Immature natural killer cell (primary cell): ENCODE measurements around the gene RNF112. TPM values are rescaled to one million over a fixed set of nuclear protein-coding genes. Genes with fewer than 3 reads are reported as not detected.

Source experiments
- DNase-seq, 3 donors: peaks; one replicate each; pipeline ENCODE4 v3.0.0; 2022; ENCODE audit warnings: mixed read lengths in 1 of 3
- H3K27ac Mint-ChIP-seq, 6 donors: one replicate each; pipeline ENCODE4 v1.8.0; 2020; ENCODE audit warnings: mixed read lengths in 6 of 6, mild to moderate bottlenecking in 5 of 6, inconsistent platforms in 4 of 6, moderate library complexity in 3 of 6
- H3K27me3 Mint-ChIP-seq, 3 donors: one replicate each; pipeline ENCODE4 v1.8.0; 2020 to 2021; ENCODE audit warnings: low read depth in 3 of 3, mild to moderate bottlenecking in 3 of 3, mixed read lengths in 3 of 3, moderate library complexity in 3 of 3, inconsistent platforms in 1 of 3
- H3K36me3 Mint-ChIP-seq, 3 donors: one replicate each; pipeline ENCODE4 v1.8.0; 2020; ENCODE audit warnings: mixed read lengths in 3 of 3, inconsistent platforms in 2 of 3, mild to moderate bottlenecking in 2 of 3
- H3K4me1 Mint-ChIP-seq, 2 donors: one replicate each; pipeline ENCODE4 v1.8.0; 2020; ENCODE audit warnings: inconsistent platforms in 2 of 2, mild to moderate bottlenecking in 2 of 2, mixed read lengths in 2 of 2, moderate library complexity in 1 of 2
- H3K4me3 Mint-ChIP-seq, 5 donors: one replicate each; pipeline ENCODE4 v1.8.0; 2020; ENCODE audit warnings: mild to moderate bottlenecking in 5 of 5, mixed read lengths in 5 of 5, inconsistent platforms in 3 of 5, moderate library complexity in 3 of 5
- H3K9me3 Mint-ChIP-seq, 6 donors: one replicate each; pipeline ENCODE4 v1.8.0; 2020; ENCODE audit warnings: mild to moderate bottlenecking in 6 of 6, mixed read lengths in 6 of 6, inconsistent platforms in 4 of 6, moderate library complexity in 3 of 6
- polyA plus RNA-seq, 3 donors: library from polyadenylated mRNA; unstranded; fragments of 300-500 nt; fragmentation: Illumina TruSeq; gene quantifications; one replicate each; pipeline ENCODE4 v1.2.3, GENCODE V29; 2021

The RNF112 gene
- polyA plus RNA-seq, 3 donors from 2014 or later, result not detected

- Mint-ChIP-seq H3K27ac (peak within 1 kb of the TSS; percentile 92 to 98 (median 96)), H3K27me3 (peaks cover 8 to 14% (median 11%) of the 10 kb centered on the region in 3 donors), H3K9me3 (no peaks in the 10 kb centered on the region), H3K36me3 (peaks cover 8 to 30% (median 9%) of the 10 kb centered on the region in 3 donors), H3K4me1 (peaks cover 44 to 52% of the 10 kb centered on the region in 2 donors), H3K4me3 (peak within 1 kb of the TSS; percentile 96 to 99 (median 98))
- DNase-seq, result no peak
Observed at GRCh38 chr17:19378416-19379360, 32.3 kb upstream of the RNF112 start, which contains the start of gene MAPK7. Gene MAPK7, plus strand, starts transcription at chr17:19378498. Its CDS starts 403 bp downstream, at chr17:19378901.

DNA sequence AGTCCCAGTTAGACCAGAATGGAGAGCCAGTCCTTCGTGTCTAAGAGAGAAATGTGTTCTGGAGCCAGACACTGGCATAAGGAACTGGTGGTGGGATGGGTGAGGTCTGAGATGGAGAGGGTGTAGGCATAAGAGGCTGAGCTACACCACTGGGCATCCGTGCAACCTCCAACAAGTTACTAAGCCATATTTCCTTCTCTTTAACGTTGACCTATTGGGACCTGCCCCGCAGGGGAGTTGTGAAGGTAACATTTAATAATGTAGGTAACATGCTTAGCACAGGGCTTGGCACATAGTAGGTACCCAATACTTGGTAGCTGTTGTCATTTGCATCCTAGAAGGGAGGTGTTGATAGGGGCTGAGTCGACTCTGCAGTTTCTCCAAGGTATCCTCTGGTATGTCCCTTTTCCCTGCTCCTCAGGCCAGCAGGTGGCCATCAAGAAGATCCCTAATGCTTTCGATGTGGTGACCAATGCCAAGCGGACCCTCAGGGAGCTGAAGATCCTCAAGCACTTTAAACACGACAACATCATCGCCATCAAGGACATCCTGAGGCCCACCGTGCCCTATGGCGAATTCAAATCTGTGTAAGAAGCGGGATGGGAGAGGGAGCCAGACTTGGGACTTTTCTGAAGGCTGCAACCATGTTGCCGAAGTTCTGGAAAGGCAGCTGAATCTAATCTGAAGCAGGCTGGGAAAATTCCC lies 31.5 kb upstream of the RNF112 start:
- H3K27me3 Mint-ChIP-seq, result peaks cover 8 to 14% (median 11%) of the 10 kb centered on the region in 3 donors
- H3K27ac Mint-ChIP-seq, result peak overlapping the region in 5 of 6 donors; percentile 39 to 80 (median 66)
- no peak for DNase-seq
- H3K9me3 Mint-ChIP-seq, result no peaks in the 10 kb centered on the region
- H3K4me3 Mint-ChIP-seq, result peak overlapping the region; percentile 74 to 99 (median 79)
- peaks cover 8 to 38% (median 12%) of the 10 kb centered on the region in 3 donors for H3K36me3 Mint-ChIP-seq
- peaks cover 41 to 50% of the 10 kb centered on the region in 2 donors for H3K4me1 Mint-ChIP-seq

DNA sequence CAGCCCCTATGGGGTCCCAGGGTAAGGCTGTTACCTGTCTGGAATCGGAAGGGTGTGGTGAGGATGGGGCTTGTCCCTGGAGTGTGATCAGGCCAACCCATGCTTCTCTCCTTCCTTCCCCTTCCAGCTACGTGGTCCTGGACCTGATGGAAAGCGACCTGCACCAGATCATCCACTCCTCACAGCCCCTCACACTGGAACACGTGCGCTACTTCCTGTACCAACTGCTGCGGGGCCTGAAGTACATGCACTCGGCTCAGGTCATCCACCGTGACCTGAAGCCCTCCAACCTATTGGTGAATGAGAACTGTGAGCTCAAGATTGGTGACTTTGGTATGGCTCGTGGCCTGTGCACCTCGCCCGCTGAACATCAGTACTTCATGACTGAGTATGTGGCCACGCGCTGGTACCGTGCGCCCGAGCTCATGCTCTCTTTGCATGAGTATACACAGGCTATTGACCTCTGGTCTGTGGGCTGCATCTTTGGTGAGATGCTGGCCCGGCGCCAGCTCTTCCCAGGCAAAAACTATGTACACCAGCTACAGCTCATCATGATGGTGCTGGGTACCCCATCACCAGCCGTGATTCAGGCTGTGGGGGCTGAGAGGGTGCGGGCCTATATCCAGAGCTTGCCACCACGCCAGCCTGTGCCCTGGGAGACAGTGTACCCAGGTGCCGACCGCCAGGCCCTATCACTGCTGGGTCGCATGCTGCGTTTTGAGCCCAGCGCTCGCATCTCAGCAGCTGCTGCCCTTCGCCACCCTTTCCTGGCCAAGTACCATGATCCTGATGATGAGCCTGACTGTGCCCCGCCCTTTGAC lies 30.3 kb upstream of the RNF112 start:
- no peak for DNase-seq
- Mint-ChIP-seq H3K9me3 (no peaks in the 10 kb centered on the region), H3K36me3 (peaks cover 8 to 39% (median 10%) of the 10 kb centered on the region in 3 donors), H3K27me3 (peaks cover 8 to 11% (median 11%) of the 10 kb centered on the region in 3 donors), H3K4me3 (peak overlapping the region in 3 of 5 donors; percentile 7 to 41 (median 38)), H3K4me1 (peaks cover 42 to 52% of the 10 kb centered on the region in 2 donors), H3K27ac (peak overlapping the region in 3 of 6 donors; percentile 15 to 60 (median 40))

- DNase-seq, result no peak
- Mint-ChIP-seq H3K4me1 (peaks cover 38 to 45% of the 10 kb centered on the region in 2 donors), H3K27me3 (peaks cover 8 to 11% (median 11%) of the 10 kb centered on the region in 3 donors), H3K27ac (peak overlapping the region in 1 of 6 donors; percentile 40), H3K9me3 (no peaks in the 10 kb centered on the region), H3K4me3 (peak overlapping the region in 1 of 5 donors; percentile 41), H3K36me3 (peaks cover 8 to 39% (median 10%) of the 10 kb centered on the region in 3 donors)
Observed at GRCh38 chr17:19381361-19381740, 29.7 kb upstream of the RNF112 start.

- Mint-ChIP-seq H3K9me3 (no peaks in the 10 kb centered on the region), H3K27me3 (peaks cover 8 to 9% (median 9%) of the 10 kb centered on the region in 3 donors), H3K36me3 (peaks cover 8 to 39% (median 10%) of the 10 kb centered on the region in 3 donors), H3K4me3 (no peak overlapping the region), H3K4me1 (peaks cover 36 to 41% of the 10 kb centered on the region in 2 donors), H3K27ac (no peak overlapping the region)
- no peak for DNase-seq
Observed at GRCh38 chr17:19381741-19382444, 29.1 kb upstream of the RNF112 start.

- H3K4me3 Mint-ChIP-seq, result no peak overlapping the region
- peaks cover 8 to 39% (median 10%) of the 10 kb centered on the region in 3 donors for H3K36me3 Mint-ChIP-seq
- H3K27ac Mint-ChIP-seq, result no peak overlapping the region
- DNase-seq, result no peak
- H3K27me3 Mint-ChIP-seq, result peaks cover 4 to 7% (median 4%) of the 10 kb centered on the region in 3 donors
- H3K4me1 Mint-ChIP-seq, result peaks cover 29 to 32% of the 10 kb centered on the region in 2 donors
- no peaks in the 10 kb centered on the region for H3K9me3 Mint-ChIP-seq
Observed at GRCh38 chr17:19382531-19383444, 28.2 kb upstream of the RNF112 start.

- Mint-ChIP-seq H3K4me3 (no peak overlapping the region), H3K36me3 (peaks cover 8 to 39% (median 10%) of the 10 kb centered on the region in 3 donors), H3K27me3 (peaks cover 0 to 2% (median 0%) of the 10 kb centered on the region in 3 donors), H3K4me1 (peaks cover 28 to 32% of the 10 kb centered on the region in 2 donors), H3K9me3 (no peaks in the 10 kb centered on the region), H3K27ac (peak overlapping the region in 4 of 6 donors; percentile 11 to 76 (median 56))
- DNase-seq, result no peak
Observed at GRCh38 chr17:19383681-19384470, 27.2 kb upstream of the RNF112 start.

DNA sequence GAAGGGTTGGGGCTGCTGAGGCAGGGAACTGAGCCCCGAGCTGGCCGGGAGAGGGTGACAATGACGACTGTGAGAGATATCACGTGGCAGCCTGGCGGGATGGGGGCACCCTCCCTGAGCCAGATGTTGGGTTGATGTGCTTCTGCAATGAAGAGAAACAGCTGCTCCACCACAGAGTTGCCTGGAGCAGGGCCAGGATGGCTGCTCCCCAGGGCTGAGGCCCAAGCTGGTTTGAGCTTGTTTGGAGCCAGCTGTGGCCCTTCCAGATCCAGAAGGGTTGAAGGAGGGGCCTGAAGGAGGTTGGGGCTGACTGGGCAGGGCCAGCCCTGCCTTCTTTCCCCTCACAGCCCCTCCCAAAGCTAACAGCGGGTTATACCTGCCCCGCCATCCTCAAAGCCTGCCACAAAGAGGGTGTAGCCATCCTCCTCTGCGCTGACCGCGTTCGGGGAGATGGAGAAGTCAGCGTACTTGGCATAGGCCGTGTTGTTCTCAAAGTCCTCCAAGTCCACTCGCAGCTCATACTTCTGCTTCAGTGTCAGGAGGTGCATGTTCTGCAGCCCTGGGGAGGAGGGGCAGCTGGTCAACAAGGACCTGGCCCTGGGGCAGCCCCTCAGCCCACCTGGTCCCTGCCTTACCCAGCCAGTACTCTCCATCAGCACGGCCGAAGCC lies 26.2 kb upstream of the RNF112 start:
- Mint-ChIP-seq H3K9me3 (no peaks in the 10 kb centered on the region), H3K4me3 (no peak overlapping the region), H3K36me3 (peaks cover 8 to 31% (median 10%) of the 10 kb centered on the region in 3 donors), H3K4me1 (peaks cover 19 to 22% of the 10 kb centered on the region in 2 donors), H3K27ac (peak overlapping the region in 4 of 6 donors; percentile 11 to 74 (median 60)), H3K27me3 (no peaks in the 10 kb centered on the region)
- DNase-seq, result no peak

- Mint-ChIP-seq H3K27ac (peak overlapping the region in 1 of 6 donors; percentile 31), H3K4me1 (peaks cover 15 to 16% of the 10 kb centered on the region in 2 donors), H3K36me3 (peaks cover 3 to 24% (median 9%) of the 10 kb centered on the region in 3 donors), H3K27me3 (no peaks in the 10 kb centered on the region), H3K9me3 (no peaks in the 10 kb centered on the region), H3K4me3 (no peak overlapping the region)
- no peak for DNase-seq
Observed at GRCh38 chr17:19385521-19385983, 25.5 kb upstream of the RNF112 start.

GRCh38 chr17:19386051-19386929 lies 24.7 kb upstream of the RNF112 start:
- Mint-ChIP-seq H3K9me3 (no peaks in the 10 kb centered on the region), H3K4me3 (peak overlapping the region in 1 of 5 donors; percentile 20), H3K27me3 (no peaks in the 10 kb centered on the region), H3K36me3 (peaks cover 0 to 17% (median 6%) of the 10 kb centered on the region in 3 donors), H3K4me1 (peaks cover 11 to 14% of the 10 kb centered on the region in 2 donors), H3K27ac (no peak overlapping the region)
- no peak for DNase-seq
